ENCODE data around the gene TTC38. TPM values are rescaled to one million over a fixed set of nuclear protein-coding genes. Genes with fewer than 3 reads are reported as not detected.

The TTC38 gene
- total RNA-seq, 5 donors from 2014 or later (not counting 1 experiment from before 2014, with no cell fraction given) = 6.8 to 21.6 (median 9.5) TPM

- ChIA-PET POLR2A (interaction anchor here in 1 of 2 donors (1.0 kb wide), 1 partner anchor 18 kb away, joined by 11 read pairs; the partner anchor contains the start of gene TTC38), CTCF (interaction anchor here in 1 of 2 donors (1.0 kb wide), 1 partner anchor 17 kb away, joined by 3 read pairs; the partner anchor contains the start of gene TTC38)
- peak overlapping the region; percentile 52 for H3K27ac ChIP-seq (ENCODE audit: low read length)
- no peaks in the 10 kb centered on the region for H3K9me3 ChIP-seq
- peaks cover 25 to 34% (median 29%) of the 10 kb centered on the region in 3 donors for H3K4me1 Mint-ChIP-seq
- H3K36me3 Mint-ChIP-seq = no peaks in the 10 kb centered on the region
- H3K27me3 Mint-ChIP-seq = no peaks in the 10 kb centered on the region
- H3K27ac Mint-ChIP-seq = peak overlapping the region; percentile 86 to 87
- 25% methylated on average over 25 of the region's 25 CpGs for WGBS (ENCODE audit: insufficient coverage)
- no peaks in the 10 kb centered on the region for H3K27me3 ChIP-seq (replicated peaks in 1 of 2; ENCODE audit: control insufficient read depth in 2 of 2, extremely low read depth in 1 of 2, insufficient read depth in 2 of 2, low read length in 1 of 2)
- ATAC-seq (replicated peaks in 1 of 4) = peak in 3 of 4 experiments; percentile 1 to 3 (median 2)
- DNase-seq = peak in 2 of 35 experiments; percentile 14 to 16
- H3K4me3 Mint-ChIP-seq = peak overlapping the region; percentile 81 to 84 (median 83)
- peaks cover 0 to 6% of the 10 kb centered on the region in 2 donors for H3K36me3 ChIP-seq (ENCODE audit: control insufficient read depth in 2 of 2, extremely low read depth in 1 of 2, insufficient read depth in 1 of 2, low read length in 1 of 2)
- H3K4me3 ChIP-seq (ENCODE audit: control insufficient read depth in 1 of 2, extremely low read depth in 1 of 2, low read length in 1 of 2) = peak overlapping the region; percentile 76 to 80
- H3K4me1 ChIP-seq (ENCODE audit: control insufficient read depth in 1 of 2, extremely low read depth in 1 of 2, insufficient read depth in 2 of 2, low read length in 2 of 2) = peaks cover 2 to 26% of the 10 kb centered on the region in 2 experiments
- H3K9me3 Mint-ChIP-seq = no peaks in the 10 kb centered on the region
Observed at GRCh38 chr22:46250783-46251125, 17.1 kb upstream of the TTC38 start.

- Mint-ChIP-seq H3K27me3 (no peaks in the 10 kb centered on the region), H3K4me1 (peaks cover 25 to 29% (median 28%) of the 10 kb centered on the region in 3 donors), H3K27ac (peak overlapping the region; percentile 86 to 87), H3K9me3 (no peaks in the 10 kb centered on the region), H3K36me3 (no peaks in the 10 kb centered on the region), H3K4me3 (peak overlapping the region; percentile 81 to 84 (median 83))
- no peaks in the 10 kb centered on the region for H3K27me3 ChIP-seq (replicated peaks in 1 of 2; ENCODE audit: control insufficient read depth in 2 of 2, extremely low read depth in 1 of 2, insufficient read depth in 2 of 2, low read length in 1 of 2)
- no peak overlapping the region for H3K27ac ChIP-seq (ENCODE audit: low read length)
- no peak for ATAC-seq (replicated peaks in 1 of 4)
- CTCF ChIA-PET = no interaction called here
- 86% methylated on average over 6 of the region's 7 CpGs for WGBS (ENCODE audit: insufficient coverage)
- H3K4me3 ChIP-seq (ENCODE audit: control insufficient read depth in 1 of 2, extremely low read depth in 1 of 2, low read length in 1 of 2) = peak overlapping the region; percentile 76 to 80
- POLR2A ChIA-PET = interaction anchor here in 1 of 2 donors (1.0 kb wide), 1 partner anchor 17 kb away, joined by 11 read pairs; the partner anchor contains the start of gene TTC38
- DNase-seq = no peak
- no peaks in the 10 kb centered on the region for H3K9me3 ChIP-seq
- H3K36me3 ChIP-seq (ENCODE audit: control insufficient read depth in 2 of 2, extremely low read depth in 1 of 2, insufficient read depth in 1 of 2, low read length in 1 of 2) = peaks cover 0 to 3% of the 10 kb centered on the region in 2 donors
- peaks cover 2 to 26% of the 10 kb centered on the region in 2 experiments for H3K4me1 ChIP-seq (ENCODE audit: control insufficient read depth in 1 of 2, extremely low read depth in 1 of 2, insufficient read depth in 2 of 2, low read length in 2 of 2)
Observed at GRCh38 chr22:46251266-46251665, 16.5 kb upstream of the TTC38 start.

GRCh38 chr22:46251816-46252380 lies 15.9 kb upstream of the TTC38 start:
- peaks cover 2 to 26% of the 10 kb centered on the region in 2 experiments for H3K4me1 ChIP-seq (ENCODE audit: control insufficient read depth in 1 of 2, extremely low read depth in 1 of 2, insufficient read depth in 2 of 2, low read length in 2 of 2)
- peak in 1 of 35 experiments; percentile 13 for DNase-seq
- H3K9me3 Mint-ChIP-seq = no peaks in the 10 kb centered on the region
- no peaks in the 10 kb centered on the region for H3K27me3 ChIP-seq (replicated peaks in 1 of 2; ENCODE audit: control insufficient read depth in 2 of 2, extremely low read depth in 1 of 2, insufficient read depth in 2 of 2, low read length in 1 of 2)
- H3K27ac ChIP-seq (ENCODE audit: low read length) = no peak overlapping the region
- peak overlapping the region; percentile 81 to 84 (median 83) for H3K4me3 Mint-ChIP-seq
- no peaks in the 10 kb centered on the region for H3K27me3 Mint-ChIP-seq
- H3K4me1 Mint-ChIP-seq = peaks cover 25 to 27% (median 25%) of the 10 kb centered on the region in 3 donors
- H3K27ac Mint-ChIP-seq = peak overlapping the region; percentile 86 to 87
- no peaks in the 10 kb centered on the region for H3K36me3 Mint-ChIP-seq
- H3K9me3 ChIP-seq = no peaks in the 10 kb centered on the region
- no peak overlapping the region for H3K4me3 ChIP-seq (ENCODE audit: control insufficient read depth in 1 of 2, extremely low read depth in 1 of 2, low read length in 1 of 2)
- ChIA-PET CTCF (interaction anchor here in 1 of 2 donors (0.6 kb wide), 1 partner anchor 45 kb away, joined by 3 read pairs; the partner anchor contains the start of gene GTSE1), POLR2A (no interaction called here)
- 80% methylated on average over 1 of the region's 9 CpGs for WGBS (ENCODE audit: insufficient coverage)
- ATAC-seq (replicated peaks in 1 of 4) = no peak
- H3K36me3 ChIP-seq (ENCODE audit: control insufficient read depth in 2 of 2, extremely low read depth in 1 of 2, insufficient read depth in 1 of 2, low read length in 1 of 2) = peaks cover 0 to 3% of the 10 kb centered on the region in 2 donors

GRCh38 chr22:46256358-46256958 lies 11.3 kb upstream of the TTC38 start:
- ChIA-PET CTCF (no interaction called here), POLR2A (no interaction called here)
- 87% methylated on average over 7 of the region's 8 CpGs for WGBS (ENCODE audit: insufficient coverage)
- no peak overlapping the region for H3K27ac Mint-ChIP-seq
- Histone ChIP-seq H3K4me1 (ENCODE audit: control insufficient read depth in 1 of 2, extremely low read depth in 1 of 2, insufficient read depth in 2 of 2, low read length in 2 of 2) (no peaks in the 10 kb centered on the region), H3K27me3 (replicated peaks in 1 of 2; ENCODE audit: control insufficient read depth in 2 of 2, extremely low read depth in 1 of 2, insufficient read depth in 2 of 2, low read length in 1 of 2) (peaks cover 0 to 9% of the 10 kb centered on the region in 2 experiments), H3K27ac (ENCODE audit: low read length) (no peak overlapping the region), H3K36me3 (ENCODE audit: control insufficient read depth in 2 of 2, extremely low read depth in 1 of 2, insufficient read depth in 1 of 2, low read length in 1 of 2) (no peaks in the 10 kb centered on the region), H3K4me3 (ENCODE audit: control insufficient read depth in 1 of 2, extremely low read depth in 1 of 2, low read length in 1 of 2) (no peak overlapping the region), H3K9me3 (peaks cover 4% of the 10 kb centered on the region)
- DNase-seq = no peak
- no peaks in the 10 kb centered on the region for H3K36me3 Mint-ChIP-seq
- H3K27me3 Mint-ChIP-seq = peaks cover 26 to 29% of the 10 kb centered on the region in 2 donors
- no peak for ATAC-seq (replicated peaks in 1 of 4)
- H3K4me3 Mint-ChIP-seq = no peak overlapping the region
- H3K4me1 Mint-ChIP-seq = peaks cover 5 to 12% (median 9%) of the 10 kb centered on the region in 3 donors
- H3K9me3 Mint-ChIP-seq = no peaks in the 10 kb centered on the region

- Mint-ChIP-seq H3K4me3 (no peak overlapping the region), H3K9me3 (no peaks in the 10 kb centered on the region), H3K4me1 (peaks cover 0 to 10% (median 3%) of the 10 kb centered on the region in 3 donors), H3K27ac (no peak overlapping the region), H3K27me3 (peaks cover 48 to 50% of the 10 kb centered on the region in 2 donors), H3K36me3 (no peaks in the 10 kb centered on the region)
- Histone ChIP-seq H3K4me3 (ENCODE audit: control insufficient read depth in 1 of 2, extremely low read depth in 1 of 2, low read length in 1 of 2) (no peak overlapping the region), H3K4me1 (ENCODE audit: control insufficient read depth in 1 of 2, extremely low read depth in 1 of 2, insufficient read depth in 2 of 2, low read length in 2 of 2) (peaks cover 0 to 9% of the 10 kb centered on the region in 2 experiments), H3K27me3 (replicated peaks in 1 of 2; ENCODE audit: control insufficient read depth in 2 of 2, extremely low read depth in 1 of 2, insufficient read depth in 2 of 2, low read length in 1 of 2) (peaks cover 2 to 28% of the 10 kb centered on the region in 2 experiments), H3K9me3 (peaks cover 4% of the 10 kb centered on the region), H3K27ac (ENCODE audit: low read length) (no peak overlapping the region), H3K36me3 (ENCODE audit: control insufficient read depth in 2 of 2, extremely low read depth in 1 of 2, insufficient read depth in 1 of 2, low read length in 1 of 2) (no peaks in the 10 kb centered on the region)
- DNase-seq = no peak
- POLR2A ChIA-PET = no interaction called here
- no peak for ATAC-seq (replicated peaks in 1 of 4)
- WGBS (ENCODE audit: insufficient coverage) = 20% methylated on average over 1 of the region's 12 CpGs
- CTCF ChIA-PET = no interaction called here
Observed at GRCh38 chr22:46259374-46259773, 8.4 kb upstream of the TTC38 start.

GRCh38 chr22:46260038-46260437 lies 7.8 kb upstream of the TTC38 start:
- DNase-seq = no peak
- Histone ChIP-seq H3K4me3 (ENCODE audit: control insufficient read depth in 1 of 2, extremely low read depth in 1 of 2, low read length in 1 of 2) (no peak overlapping the region), H3K9me3 (peaks cover 4% of the 10 kb centered on the region), H3K4me1 (ENCODE audit: control insufficient read depth in 1 of 2, extremely low read depth in 1 of 2, insufficient read depth in 2 of 2, low read length in 2 of 2) (peaks cover 0 to 9% of the 10 kb centered on the region in 2 experiments), H3K27me3 (replicated peaks in 1 of 2; ENCODE audit: control insufficient read depth in 2 of 2, extremely low read depth in 1 of 2, insufficient read depth in 2 of 2, low read length in 1 of 2) (peaks cover 2 to 34% of the 10 kb centered on the region in 2 experiments), H3K36me3 (ENCODE audit: control insufficient read depth in 2 of 2, extremely low read depth in 1 of 2, insufficient read depth in 1 of 2, low read length in 1 of 2) (no peaks in the 10 kb centered on the region), H3K27ac (ENCODE audit: low read length) (no peak overlapping the region)
- CTCF ChIA-PET = no interaction called here
- POLR2A ChIA-PET = no interaction called here
- Mint-ChIP-seq H3K27me3 (peaks cover 52% of the 10 kb centered on the region in 2 donors), H3K27ac (no peak overlapping the region), H3K4me1 (peaks cover 0 to 9% (median 3%) of the 10 kb centered on the region in 3 donors), H3K9me3 (no peaks in the 10 kb centered on the region), H3K36me3 (no peaks in the 10 kb centered on the region), H3K4me3 (no peak overlapping the region)
- 81% methylated on average over 6 of the region's 6 CpGs for WGBS (ENCODE audit: insufficient coverage)
- no peak for ATAC-seq (replicated peaks in 1 of 4)
